CD4-positive, alpha-beta T cell (primary cell): ENCODE results near the gene PRKCA. TPM values are rescaled to one million over a fixed set of nuclear protein-coding genes. Genes with fewer than 3 reads are reported as not detected.

Experiments
- ATAC-seq: fragments of 200-7000 bp; cut with Tn5 transposase; one replicate; pipeline ENCODE4 v1.10.0; 2022; ENCODE audit warnings: mild to moderate bottlenecking; ENCODE audit not compliant: poor library complexity
- CTCF ChIA-PET: fragments of 350-600 bp; sonication (Branson Sonifier 250); formaldehyde crosslinking; loops from one replicate; lab custom pipeline; 2021; ENCODE audit warnings: antibody characterized with exemption, inconsistent platforms; lab: Charles Lee
- POLR2A ChIA-PET: fragments of 350-600 bp; sonication (Branson Sonifier 250); formaldehyde crosslinking; loops from one replicate; lab custom pipeline; 2021; ENCODE audit warnings: antibody characterized with exemption, inconsistent platforms; lab: Charles Lee
- DNase-seq, 14 experiments: peaks; one replicate each; pipeline ENCODE4 v3.0.0-alpha.2; 2013 to 2020; ENCODE audit warnings: mixed read lengths in 2 of 14
- H3K27ac ChIP-seq, 2 donors: one replicate each; pipeline versions ENCODE4 v1.5.1 to v1.7.0; 2013; ENCODE audit warnings: low read length in 2 of 2, low read depth in 1 of 2, mild to moderate bottlenecking in 1 of 2
- H3K27me3 ChIP-seq, 2 experiments: 1 replicate in 1 of 2; 2 replicates in 1 of 2; pipeline versions ENCODE4 v1.6.1 to v1.7.0; 2013; ENCODE audit warnings: low read length in 2 of 2, control low read depth in 1 of 2, mild to moderate bottlenecking in 1 of 2, moderate library complexity in 1 of 2; ENCODE audit not compliant: insufficient read depth in 2 of 2, control insufficient read depth in 1 of 2
- H3K36me3 ChIP-seq: one replicate; pipeline ENCODE4 v1.6.1; 2013; ENCODE audit warnings: low read length, control low read depth; ENCODE audit not compliant: insufficient read depth
- H3K4me1 ChIP-seq: one replicate; pipeline ENCODE4 v1.6.1; 2013; ENCODE audit warnings: low read length, control low read depth; ENCODE audit not compliant: insufficient read depth
- H3K4me3 ChIP-seq: one replicate; pipeline ENCODE4 v1.5.1; 2013; ENCODE audit warnings: mild to moderate bottlenecking, low read length, moderate library complexity
- H3K9me3 ChIP-seq, 2 experiments: 1 replicate in 1 of 2; 2 replicates in 1 of 2; pipeline versions ENCODE4 v1.6.1 to v1.7.0; 2013; ENCODE audit warnings: low read length in 2 of 2, mild to moderate bottlenecking in 2 of 2, control low read depth in 1 of 2, moderate library complexity in 1 of 2; ENCODE audit not compliant: control insufficient read depth in 1 of 2, insufficient read depth in 1 of 2
- H3K27ac Mint-ChIP-seq: one replicate; pipeline ENCODE4 v1.8.0; 2020; ENCODE audit warnings: mixed read lengths
- H3K27me3 Mint-ChIP-seq: one replicate; pipeline ENCODE4 v1.8.0; 2021; ENCODE audit warnings: mixed read lengths
- H3K36me3 Mint-ChIP-seq: one replicate; pipeline ENCODE4 v1.8.0; 2021; ENCODE audit warnings: low read depth, mixed read lengths
- H3K4me1 Mint-ChIP-seq: one replicate; pipeline ENCODE4 v1.8.0; 2021; ENCODE audit warnings: low read depth, mixed read lengths
- H3K4me3 Mint-ChIP-seq: one replicate; pipeline ENCODE4 v1.8.0; 2020; ENCODE audit warnings: mild to moderate bottlenecking, mixed read lengths
- H3K9me3 Mint-ChIP-seq: one replicate; pipeline ENCODE4 v1.8.0; 2020; ENCODE audit warnings: mixed read lengths
- intact Hi-C, 2 experiments: fragments of 100-400 bp; cut with DNase I in 1 of 2; cut with micrococcal nuclease in 1 of 2; formaldehyde crosslinking; loops; one replicate each; pipeline versions ENCODE4 v1.15.1 to v1.9.0; 2023 to 2025; cut with DNase I, micrococcal nuclease
- total RNA-seq, 174 experiments: library from RNA in 2 of 174; stranded (reverse) in 2 of 174; gene quantifications; one replicate each; pipeline ENCODE4 v1.2.3 and lab custom pipeline; 2021 to 2026
- TF ChIP-seq, protein P1 (sequence below): fragments of 200-600 bp; IDR thresholded peaks from one replicate; pipeline ENCODE4 v1.8.0; 2022; ENCODE audit warnings: antibody characterized with exemption, mild to moderate bottlenecking

PRKCA gene
- total RNA-seq, 2 experiments from 2014 or later = 84.8 to 88.6 TPM

DNA sequence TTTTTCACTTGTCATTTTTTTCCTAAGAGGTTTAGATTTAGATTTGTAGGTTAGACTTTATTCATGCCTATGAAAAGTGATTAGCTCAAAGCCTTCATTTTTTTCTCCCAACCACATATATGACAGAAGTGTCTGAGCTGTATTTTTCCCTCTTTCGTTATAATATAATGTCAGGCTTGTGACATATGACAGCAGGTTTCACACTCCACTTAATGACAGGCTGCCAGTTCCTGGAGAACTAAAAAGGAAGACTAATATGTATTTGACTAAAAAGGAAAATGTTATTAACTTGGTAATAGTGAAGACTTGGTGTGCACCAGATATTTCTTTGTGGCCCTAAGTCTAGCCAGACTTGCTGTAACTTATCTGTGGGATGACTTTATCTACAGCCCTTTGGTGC is 331.8 kb downstream of the PRKCA start:
- intact Hi-C loops = no loop called here
- H3K27me3 Mint-ChIP-seq = no peaks in the 10 kb centered on the region
- peaks cover 59% of the 10 kb centered on the region for H3K4me1 Mint-ChIP-seq
- Histone ChIP-seq H3K27ac (no peak overlapping the region), H3K4me1 (peaks cover 8% of the 10 kb centered on the region), H3K9me3 (no peaks in the 10 kb centered on the region), H3K27me3 (no peaks in the 10 kb centered on the region), H3K36me3 (no peaks in the 10 kb centered on the region), H3K4me3 (no peak overlapping the region)
- ChIA-PET CTCF (no interaction called here), POLR2A (no interaction called here)
- H3K27ac Mint-ChIP-seq = peak overlapping the region; percentile 31
- H3K9me3 Mint-ChIP-seq = no peaks in the 10 kb centered on the region
- peaks cover 10% of the 10 kb centered on the region for H3K36me3 Mint-ChIP-seq
- no peak overlapping the region for H3K4me3 Mint-ChIP-seq
- ATAC-seq (no peak), DNase-seq (no peak)
- TF ChIP-seq, protein P1, sequence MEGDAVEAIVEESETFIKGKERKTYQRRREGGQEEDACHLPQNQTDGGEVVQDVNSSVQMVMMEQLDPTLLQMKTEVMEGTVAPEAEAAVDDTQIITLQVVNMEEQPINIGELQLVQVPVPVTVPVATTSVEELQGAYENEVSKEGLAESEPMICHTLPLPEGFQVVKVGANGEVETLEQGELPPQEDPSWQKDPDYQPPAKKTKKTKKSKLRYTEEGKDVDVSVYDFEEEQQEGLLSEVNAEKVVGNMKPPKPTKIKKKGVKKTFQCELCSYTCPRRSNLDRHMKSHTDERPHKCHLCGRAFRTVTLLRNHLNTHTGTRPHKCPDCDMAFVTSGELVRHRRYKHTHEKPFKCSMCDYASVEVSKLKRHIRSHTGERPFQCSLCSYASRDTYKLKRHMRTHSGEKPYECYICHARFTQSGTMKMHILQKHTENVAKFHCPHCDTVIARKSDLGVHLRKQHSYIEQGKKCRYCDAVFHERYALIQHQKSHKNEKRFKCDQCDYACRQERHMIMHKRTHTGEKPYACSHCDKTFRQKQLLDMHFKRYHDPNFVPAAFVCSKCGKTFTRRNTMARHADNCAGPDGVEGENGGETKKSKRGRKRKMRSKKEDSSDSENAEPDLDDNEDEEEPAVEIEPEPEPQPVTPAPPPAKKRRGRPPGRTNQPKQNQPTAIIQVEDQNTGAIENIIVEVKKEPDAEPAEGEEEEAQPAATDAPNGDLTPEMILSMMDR = no peak

DNA sequence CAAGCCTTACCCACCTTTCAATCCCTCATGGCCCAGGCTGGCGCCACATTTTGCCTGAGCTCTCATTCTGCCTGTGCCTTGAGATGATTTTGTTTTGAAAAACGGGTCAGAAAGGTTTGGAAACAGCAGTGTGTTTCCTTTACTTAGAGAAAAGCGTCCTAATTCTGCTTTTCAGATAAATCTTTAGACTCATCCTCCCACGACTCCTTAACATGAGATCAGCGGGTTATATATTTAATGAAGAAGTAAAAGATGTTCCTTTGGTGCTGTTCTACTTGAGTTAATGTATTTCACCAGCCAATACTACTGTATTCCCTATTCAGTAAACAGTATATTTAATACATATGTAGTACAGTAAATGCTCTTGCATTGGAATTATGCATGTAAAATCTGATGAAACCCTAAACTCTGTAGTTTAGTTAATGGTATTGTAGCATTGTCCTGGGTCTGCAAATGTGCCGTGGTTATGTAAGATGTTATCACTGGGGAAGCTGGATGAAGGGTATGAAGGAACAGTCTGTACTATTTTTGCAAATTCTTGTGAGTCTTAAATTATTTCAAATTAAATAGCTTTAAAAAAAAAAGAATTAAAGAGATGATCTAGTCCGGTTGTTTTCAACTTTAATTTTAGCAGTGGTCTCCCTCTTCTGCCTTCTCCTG is 333.1 kb downstream of the PRKCA start:
- Histone ChIP-seq H3K4me3 (no peak overlapping the region), H3K27me3 (no peaks in the 10 kb centered on the region), H3K36me3 (no peaks in the 10 kb centered on the region), H3K27ac (no peak overlapping the region), H3K9me3 (no peaks in the 10 kb centered on the region), H3K4me1 (peaks cover 8% of the 10 kb centered on the region)
- intact Hi-C loops = no loop called here
- CTCF ChIA-PET = no interaction called here
- peak overlapping the region; percentile 2 for H3K27ac Mint-ChIP-seq
- DNase-seq = no peak
- TF ChIP-seq, protein P1 = no peak
- peaks cover 49% of the 10 kb centered on the region for H3K4me1 Mint-ChIP-seq
- POLR2A ChIA-PET = no interaction called here
- ATAC-seq = no peak
- no peaks in the 10 kb centered on the region for H3K9me3 Mint-ChIP-seq
- H3K27me3 Mint-ChIP-seq = no peaks in the 10 kb centered on the region
- H3K36me3 Mint-ChIP-seq = peaks cover 16% of the 10 kb centered on the region
- H3K4me3 Mint-ChIP-seq = no peak overlapping the region

DNA sequence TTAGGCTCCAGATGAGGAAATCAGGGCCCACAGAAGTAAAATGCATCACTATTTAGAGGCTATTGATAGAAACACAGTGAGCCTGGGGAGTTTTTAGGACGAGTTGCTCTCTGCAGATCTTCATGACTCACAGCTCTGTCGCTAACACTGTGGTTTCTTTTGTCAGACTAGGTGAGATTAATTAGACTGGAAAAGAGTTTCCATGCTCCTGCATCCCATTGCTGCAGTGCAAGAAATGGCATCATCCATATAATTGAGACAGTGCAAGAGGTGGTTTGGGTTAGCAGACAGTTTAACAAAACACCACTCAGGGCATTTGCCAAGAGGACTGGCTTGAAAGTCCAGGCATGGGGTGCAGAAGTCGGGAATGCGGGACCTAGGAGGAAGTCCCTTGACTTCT is 333.7 kb downstream of the PRKCA start:
- no peaks in the 10 kb centered on the region for H3K9me3 ChIP-seq
- ATAC-seq (no peak), DNase-seq (no peak)
- H3K4me1 ChIP-seq = peaks cover 8% of the 10 kb centered on the region
- intact Hi-C loops = no loop called here
- Mint-ChIP-seq H3K27ac (no peak overlapping the region), H3K36me3 (peaks cover 20% of the 10 kb centered on the region), H3K9me3 (no peaks in the 10 kb centered on the region), H3K27me3 (no peaks in the 10 kb centered on the region), H3K4me1 (peaks cover 43% of the 10 kb centered on the region), H3K4me3 (no peak overlapping the region)
- POLR2A ChIA-PET = no interaction called here
- H3K36me3 ChIP-seq = peaks cover 2% of the 10 kb centered on the region
- no peak overlapping the region for H3K4me3 ChIP-seq
- no peaks in the 10 kb centered on the region for H3K27me3 ChIP-seq
- CTCF ChIA-PET = no interaction called here
- TF ChIP-seq, protein P1 = no peak
- H3K27ac ChIP-seq = no peak overlapping the region
